ENCODE data around the gene ZNF385B.

The ZNF385B gene

DNA sequence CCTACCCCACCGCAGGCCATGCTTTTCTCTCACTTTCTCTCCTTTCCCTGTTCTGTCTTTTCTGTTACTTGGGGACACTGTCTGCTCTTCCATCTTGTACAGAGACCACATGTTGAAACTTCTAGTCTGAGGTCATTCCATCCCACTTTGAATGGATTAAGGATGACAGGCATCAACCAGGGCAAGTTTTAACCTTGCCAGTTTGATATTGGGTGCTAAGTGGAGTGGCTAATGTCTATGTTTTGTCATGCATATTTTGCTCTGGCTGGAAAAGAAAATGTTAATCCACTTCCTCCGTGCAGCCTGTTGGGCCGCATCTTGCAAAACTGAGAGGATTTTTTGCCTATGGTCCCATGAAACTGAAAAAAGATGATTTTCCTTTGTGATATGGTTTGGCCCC is 391.3 kb downstream of the ZNF385B start:
- H3K4me1 ChIP-seq (ENCODE audit: control insufficient read depth, insufficient read depth, low read length): no peaks in the 10 kb centered on the region
- H3K9me3 ChIP-seq (ENCODE audit: control insufficient read depth, insufficient read depth, low read depth, low read length): no peaks in the 10 kb centered on the region
- no peaks in the 10 kb centered on the region for H3K36me3 ChIP-seq (ENCODE audit: control insufficient read depth in 2 of 2, insufficient read depth in 1 of 2, low read length in 2 of 2)
- H3K27ac ChIP-seq (ENCODE audit: extremely low read depth, low read depth, low read length): no peak overlapping the region
- CTCF ChIA-PET: no interaction called here
- H3K4me3 ChIP-seq (ENCODE audit: low read depth, low read length): no peak overlapping the region
- TF ChIP-seq GLIS2 (tag by site-specific recombination; IDR thresholded peaks at IDR 0.05): no peak
- 0 out of 2 replicates have a peak, but pooled peaks have one; percentile 8 for TF ChIP-seq PRDM1 (tag by site-specific recombination; IDR thresholded peaks at IDR 0.05)
- TF ChIP-seq ZNF561 (tag by site-specific recombination; IDR thresholded peaks at IDR 0.05; ENCODE audit: borderline replicate concordance): no peak
- no peak for TF ChIP-seq CTCF (tag by site-specific recombination; IDR thresholded peaks at IDR 0.05)
- POLR2A ChIA-PET: no interaction called here

DNA sequence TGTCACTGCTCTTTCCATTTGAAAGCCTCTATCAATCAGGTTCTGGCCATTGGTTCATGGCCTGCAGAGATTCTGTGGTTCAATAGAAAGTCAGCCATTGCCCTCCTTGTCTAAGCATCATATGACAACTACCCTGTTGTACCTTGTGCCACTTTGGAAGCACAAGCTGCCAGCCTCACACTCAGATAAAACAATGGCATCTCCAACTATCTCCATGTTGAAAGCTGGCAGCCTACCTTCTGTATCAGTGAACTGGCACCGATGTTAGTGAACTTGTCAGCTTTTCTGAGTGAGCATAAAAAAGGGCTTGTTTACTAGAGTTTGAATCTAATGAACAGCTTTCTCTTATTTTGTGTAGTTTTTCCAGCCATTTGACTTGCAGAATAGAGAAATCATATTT is 393.5 kb downstream of the ZNF385B start:
- Histone ChIP-seq H3K36me3 (ENCODE audit: control insufficient read depth in 2 of 2, insufficient read depth in 1 of 2, low read length in 2 of 2) (no peaks in the 10 kb centered on the region), H3K4me1 (ENCODE audit: control insufficient read depth, insufficient read depth, low read length) (no peaks in the 10 kb centered on the region), H3K9me3 (ENCODE audit: control insufficient read depth, insufficient read depth, low read depth, low read length) (no peaks in the 10 kb centered on the region), H3K27ac (ENCODE audit: extremely low read depth, low read depth, low read length) (no peak overlapping the region), H3K4me3 (ENCODE audit: low read depth, low read length) (no peak overlapping the region)
- POLR2A ChIA-PET: no interaction called here
- TF ChIP-seq ZNF629 (tag by site-specific recombination; IDR thresholded peaks at IDR 0.05) (no peak), ZNF354C (tag by site-specific recombination; IDR thresholded peaks at IDR 0.05; ENCODE audit: borderline replicate concordance, low read depth) (no peak), ZNF571 (tag by site-specific recombination; IDR thresholded peaks at IDR 0.05) (no peak), ZNF341 (tag by site-specific recombination; IDR thresholded peaks at IDR 0.05; ENCODE audit: low read depth) (no peak), ZSCAN4 (tag by site-specific recombination; IDR thresholded peaks at IDR 0.05) (no peak), ZNF776 (tag by site-specific recombination; IDR thresholded peaks at IDR 0.05; ENCODE audit: borderline replicate concordance) (no peak), ZEB2 (tag by site-specific recombination; IDR thresholded peaks at IDR 0.05) (no peak), ZNF138 (tag by site-specific recombination; IDR thresholded peaks at IDR 0.05; ENCODE audit: borderline replicate concordance) (no peak), MEIS1 (CRISPR knock-in tag; IDR thresholded peaks at IDR 0.05; ENCODE audit: borderline replicate concordance) (no peak)
- TF ChIP-seq, protein P1, sequence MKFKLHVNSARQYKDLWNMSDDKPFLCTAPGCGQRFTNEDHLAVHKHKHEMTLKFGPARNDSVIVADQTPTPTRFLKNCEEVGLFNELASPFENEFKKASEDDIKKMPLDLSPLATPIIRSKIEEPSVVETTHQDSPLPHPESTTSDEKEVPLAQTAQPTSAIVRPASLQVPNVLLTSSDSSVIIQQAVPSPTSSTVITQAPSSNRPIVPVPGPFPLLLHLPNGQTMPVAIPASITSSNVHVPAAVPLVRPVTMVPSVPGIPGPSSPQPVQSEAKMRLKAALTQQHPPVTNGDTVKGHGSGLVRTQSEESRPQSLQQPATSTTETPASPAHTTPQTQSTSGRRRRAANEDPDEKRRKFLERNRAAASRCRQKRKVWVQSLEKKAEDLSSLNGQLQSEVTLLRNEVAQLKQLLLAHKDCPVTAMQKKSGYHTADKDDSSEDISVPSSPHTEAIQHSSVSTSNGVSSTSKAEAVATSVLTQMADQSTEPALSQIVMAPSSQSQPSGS (tag by site-specific recombination; IDR thresholded peaks at IDR 0.05; ENCODE audit: low read depth): no peak
- CTCF ChIA-PET: interaction anchor here (0.7 kb wide), 1 partner anchor 57 kb away, joined by 3 read pairs; no protein-coding TSS in a partner anchor

DNA sequence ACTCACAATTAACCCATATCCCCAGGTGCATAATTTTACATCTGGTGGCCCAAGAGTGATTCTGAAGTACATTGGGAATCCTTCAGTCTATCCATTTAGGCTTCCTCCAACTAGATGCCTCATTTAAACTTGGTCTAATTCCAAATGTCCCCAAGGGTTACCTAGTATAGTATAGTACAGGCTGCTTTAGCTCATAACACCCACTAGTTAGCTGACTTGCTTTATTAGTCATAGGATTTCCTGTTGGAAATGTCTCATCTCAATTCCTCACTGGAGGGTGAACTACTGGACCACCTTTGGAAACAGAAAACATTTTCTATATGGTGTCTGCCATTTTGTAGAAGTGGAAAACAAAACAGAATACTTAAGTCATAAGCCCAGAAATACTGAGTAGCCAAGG is 394.3 kb downstream of the ZNF385B start:
- CTCF ChIA-PET: no interaction called here
- TF ChIP-seq SP7 (tag by site-specific recombination; IDR thresholded peaks at IDR 0.05) (no peak), ZNF677 (tag by site-specific recombination; IDR thresholded peaks at IDR 0.05) (no peak), ZNF394 (tag by site-specific recombination; IDR thresholded peaks at IDR 0.05; ENCODE audit: borderline replicate concordance) (no peak), ZEB2 (tag by site-specific recombination; IDR thresholded peaks at IDR 0.05) (no peak), ZNF792 (tag by site-specific recombination; IDR thresholded peaks at IDR 0.05) (no peak), ZNF501 (tag by site-specific recombination; IDR thresholded peaks at IDR 0.05) (no peak), KLF17 (tag by site-specific recombination; IDR thresholded peaks at IDR 0.05) (no peak), ZNF133 (tag by site-specific recombination; IDR thresholded peaks at IDR 0.05) (no peak), ZNF449 (tag by site-specific recombination; IDR thresholded peaks at IDR 0.05) (no peak), ZNF16 (tag by site-specific recombination; IDR thresholded peaks at IDR 0.05; ENCODE audit: low read depth) (no peak)
- TF ChIP-seq, protein P2, sequence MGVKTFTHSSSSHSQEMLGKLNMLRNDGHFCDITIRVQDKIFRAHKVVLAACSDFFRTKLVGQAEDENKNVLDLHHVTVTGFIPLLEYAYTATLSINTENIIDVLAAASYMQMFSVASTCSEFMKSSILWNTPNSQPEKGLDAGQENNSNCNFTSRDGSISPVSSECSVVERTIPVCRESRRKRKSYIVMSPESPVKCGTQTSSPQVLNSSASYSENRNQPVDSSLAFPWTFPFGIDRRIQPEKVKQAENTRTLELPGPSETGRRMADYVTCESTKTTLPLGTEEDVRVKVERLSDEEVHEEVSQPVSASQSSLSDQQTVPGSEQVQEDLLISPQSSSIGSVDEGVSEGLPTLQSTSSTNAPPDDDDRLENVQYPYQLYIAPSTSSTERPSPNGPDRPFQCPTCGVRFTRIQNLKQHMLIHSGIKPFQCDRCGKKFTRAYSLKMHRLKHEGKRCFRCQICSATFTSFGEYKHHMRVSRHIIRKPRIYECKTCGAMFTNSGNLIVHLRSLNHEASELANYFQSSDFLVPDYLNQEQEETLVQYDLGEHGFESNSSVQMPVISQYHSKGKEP (tag by site-specific recombination; IDR thresholded peaks at IDR 0.05): no peak

More for the DNA sequence above, 394.3 kb downstream of the ZNF385B start:
- H3K4me3 ChIP-seq (ENCODE audit: low read depth, low read length): no peak overlapping the region
- H3K9me3 ChIP-seq (ENCODE audit: control insufficient read depth, insufficient read depth, low read depth, low read length): no peaks in the 10 kb centered on the region
- no peak overlapping the region for H3K27ac ChIP-seq (ENCODE audit: extremely low read depth, low read depth, low read length)
- POLR2A ChIA-PET: no interaction called here
- no peaks in the 10 kb centered on the region for H3K4me1 ChIP-seq (ENCODE audit: control insufficient read depth, insufficient read depth, low read length)
- H3K36me3 ChIP-seq (ENCODE audit: control insufficient read depth in 2 of 2, insufficient read depth in 1 of 2, low read length in 2 of 2): no peaks in the 10 kb centered on the region
